ENCODE results near the gene CDC42BPA. TPM values are rescaled to one million over a fixed set of nuclear protein-coding genes. Genes with fewer than 3 reads are reported as not detected.
A peak's percentile ranks its signal among the peaks of the same experiment; 100 is the strongest.

CDC42BPA gene
- polyA plus RNA-seq, 1 donor: 47.2 TPM

DNA sequence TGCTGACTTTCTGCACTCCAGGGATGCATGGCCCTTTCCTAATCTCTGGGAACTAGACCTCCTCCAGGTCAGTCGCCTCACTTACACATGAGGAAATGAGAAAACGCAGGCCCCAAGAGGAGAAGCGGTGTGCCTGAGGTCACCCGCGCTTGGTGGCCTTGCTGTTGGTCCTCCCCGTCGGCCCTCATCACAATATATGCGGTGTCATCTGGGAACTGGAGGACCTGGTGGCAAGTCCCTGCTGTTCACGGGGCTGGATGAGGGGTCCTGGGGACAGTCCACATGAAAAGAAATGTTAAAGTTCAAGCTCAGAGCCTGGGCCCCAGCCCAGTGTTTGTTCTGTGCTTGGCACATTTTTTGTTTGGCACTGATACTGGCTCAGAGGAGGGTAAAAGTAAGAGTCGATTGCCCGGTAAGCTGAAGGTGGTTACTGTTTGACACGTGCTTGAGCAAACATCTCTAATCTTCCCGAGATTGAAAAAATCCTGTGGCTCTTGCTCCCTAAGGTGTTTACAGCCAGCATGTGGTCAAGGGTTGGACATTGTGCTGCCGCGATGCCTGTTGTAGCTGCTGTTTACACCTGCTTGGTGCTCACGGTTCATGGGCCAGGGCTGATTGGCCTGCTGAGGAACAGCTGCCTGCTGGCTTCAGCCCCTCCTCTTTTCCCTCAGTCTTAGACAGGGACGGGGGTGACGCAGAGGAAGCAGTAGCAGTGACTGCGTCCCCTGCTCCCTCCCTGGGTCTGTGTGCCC, 373.0 kb downstream of the CDC42BPA start:
- DNase-seq: peak; percentile 34

DNA sequence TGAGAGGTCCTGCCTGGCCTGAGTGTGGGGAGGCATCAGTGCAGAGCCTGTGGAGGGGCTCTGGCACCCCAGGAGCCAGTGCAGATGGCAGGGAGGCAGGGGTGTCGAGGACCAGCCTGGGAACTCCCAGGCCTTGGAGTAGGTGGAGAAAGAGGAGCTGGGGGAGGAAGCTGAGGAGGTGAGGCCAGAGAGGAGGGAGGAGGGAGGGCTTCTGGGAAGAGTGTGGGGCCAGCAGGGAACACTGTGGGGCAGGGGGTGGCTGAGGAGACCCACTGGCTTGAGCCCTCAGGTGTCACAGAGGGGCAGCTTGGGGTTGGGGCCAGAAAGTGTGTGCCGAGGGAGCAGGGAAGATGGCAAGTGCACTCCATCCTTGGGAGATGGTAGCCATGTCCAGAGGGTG, 374.4 kb downstream of the CDC42BPA start:
- DNase-seq: no peak

DNA sequence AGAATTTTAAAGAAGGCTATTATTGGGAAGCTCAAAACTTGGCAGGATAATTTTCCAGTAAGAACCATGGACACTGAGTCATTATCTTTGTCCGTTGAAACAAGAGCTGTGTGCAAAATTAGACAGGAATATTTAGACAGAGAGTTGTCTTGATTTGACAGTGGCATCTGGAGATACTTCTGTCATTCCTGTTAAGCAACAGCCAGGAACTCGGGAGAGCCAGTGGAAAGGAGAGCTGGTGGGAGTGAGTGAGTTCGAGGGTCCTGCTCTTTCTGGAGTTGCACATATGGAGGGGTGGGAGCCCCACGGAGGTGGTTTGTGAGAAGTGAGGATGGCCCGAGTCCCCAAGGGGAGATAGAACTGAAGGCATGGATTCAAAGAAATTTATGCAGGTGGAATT, 375.1 kb downstream of the CDC42BPA start:
- DNase-seq: no peak

DNA sequence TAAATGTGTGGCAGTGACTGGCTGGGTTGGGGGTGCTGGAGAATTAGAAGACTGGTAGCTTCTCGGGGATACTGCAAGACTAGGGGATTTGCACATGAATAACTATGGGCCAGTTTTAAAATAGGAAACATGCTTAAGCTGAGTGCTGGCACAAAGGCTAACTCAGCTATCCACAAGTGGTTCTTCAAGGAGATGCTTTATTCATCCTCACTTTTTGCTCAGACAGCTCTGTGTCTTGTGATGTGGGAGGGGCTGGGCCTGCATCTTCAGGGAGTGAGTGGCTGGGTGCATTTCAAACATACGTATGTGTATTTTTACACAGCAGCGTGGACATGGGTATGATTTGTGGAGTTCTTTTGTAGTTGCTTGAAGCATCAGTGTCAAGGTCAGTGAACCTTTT, 375.9 kb downstream of the CDC42BPA start:
- no peak for DNase-seq

DNA sequence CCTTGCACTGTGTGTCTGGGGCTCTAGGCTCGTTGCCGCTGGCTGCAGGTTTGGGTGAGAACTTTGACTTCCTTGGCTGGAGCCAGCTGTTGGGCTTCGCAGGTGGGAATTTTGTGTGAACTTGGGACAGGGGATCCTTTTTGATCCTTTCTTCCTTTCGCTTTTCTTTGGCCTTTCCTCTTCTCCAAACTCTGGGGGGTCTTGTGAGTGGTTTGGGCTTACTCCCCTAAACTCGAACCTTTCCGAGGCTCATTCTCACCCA, 377.6 kb downstream of the CDC42BPA start:
- DNase-seq: no peak

DNA sequence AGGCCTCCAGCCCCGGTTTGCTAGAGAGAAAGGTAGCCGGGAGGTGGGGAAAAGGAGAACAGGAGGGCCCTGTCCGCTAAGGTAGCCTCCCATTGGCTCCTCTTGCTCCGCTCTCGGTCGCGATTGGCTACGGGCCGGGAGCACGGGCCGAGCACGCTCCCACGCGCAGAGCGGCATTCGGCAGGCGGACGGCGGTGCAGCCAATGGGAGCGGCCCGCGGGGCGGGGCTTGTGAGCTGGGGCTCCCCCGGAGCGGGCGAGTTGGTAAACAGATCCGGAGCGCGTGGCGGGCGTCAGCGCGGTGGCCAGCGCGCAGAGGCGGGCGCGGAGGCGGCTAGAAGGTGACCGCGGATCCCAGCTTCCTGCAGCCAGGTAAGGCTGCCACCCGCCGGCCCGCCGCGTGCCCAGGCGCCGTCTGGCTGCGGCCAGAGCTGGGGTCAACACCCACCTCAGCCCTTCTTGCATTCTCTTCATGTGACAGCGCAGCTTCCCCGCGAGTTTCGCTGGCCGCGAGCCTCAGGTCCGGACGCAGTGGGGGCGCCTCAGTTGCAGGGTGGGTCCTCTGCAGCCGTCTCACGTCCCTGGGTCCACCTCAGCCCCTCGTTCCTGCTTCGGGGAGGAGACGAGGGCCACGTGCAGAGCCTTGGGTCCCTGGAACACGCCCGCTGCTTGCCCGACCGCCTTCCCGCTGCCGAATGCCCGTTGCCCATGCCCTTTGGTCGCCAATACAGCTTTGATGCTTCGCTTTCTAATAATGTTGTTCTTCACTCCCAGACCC, 378.1 kb downstream of the CDC42BPA start, which contains the start of gene COQ8A:
TSS of gene COQ8A (plus strand) at position 266 of the 777 bp plus-strand sequence. CDS start 21,092 bp downstream, outside the sequence.
- DNase-seq: peak; percentile 98

Other genes with a start within 250 kb of the CDC42BPA start
- 16.9 TPM for gene ZNF678, start 245.1 kb upstream of the CDC42BPA start, polyA plus RNA-seq (ENCODE audit: insufficient read length)

Measured in left kidney (tissue), 2 donors.